Smooth muscle cell of trachea (primary cell): ENCODE measurements around the gene UBE2H. TPM values are rescaled to one million over a fixed set of nuclear protein-coding genes. Genes with fewer than 3 reads are reported as not detected.

ENCODE experiments used
- total RNA-seq: library from RNA; depleted of rRNA; stranded (reverse); fragments of >200 nt; gene quantifications from 2 replicates; pipeline ENCODE4 v1.2.1, GENCODE V29; 2014

The UBE2H gene
- total RNA-seq = 75.9 and 94.1 TPM in 2 replicates

GRCh38 chr7:129952653-129953560 is at the start of gene UBE2H:
TSS of gene UBE2H (minus strand) at chr7:129952960. CDS start at chr7:129952555, 405 bp downstream.

Other genes with a start within 250 kb of the UBE2H start
- 18.3 and 21.0 TPM in 2 replicates for gene ZC3HC1, start 98.4 kb upstream of the UBE2H start, total RNA-seq
- 24.1 and 31.6 TPM in 2 replicates for gene KLHDC10, start 117.6 kb upstream of the UBE2H start, total RNA-seq